PC-3 (cell line): ENCODE results near the gene PAPOLB.

Experiments used
- EZH2 ChIP-seq: fragments of 300-600 bp; sonication (generic); IDR thresholded peaks from one replicate; pipeline ENCODE4 v1.6.1; 2017; ENCODE audit warnings: antibody characterized with exemption, mild to moderate bottlenecking, low read length; ENCODE audit not compliant: unreplicated experiment
- TF ChIP-seq, protein P1 (sequence below): fragments of 300-600 bp; sonication (generic); conservative IDR thresholded peaks from 2 replicates; pipeline ENCODE4 v1.5.1; 2017; ENCODE audit warnings: antibody characterized with exemption, low read depth, mild to moderate bottlenecking, low read length

DNA sequence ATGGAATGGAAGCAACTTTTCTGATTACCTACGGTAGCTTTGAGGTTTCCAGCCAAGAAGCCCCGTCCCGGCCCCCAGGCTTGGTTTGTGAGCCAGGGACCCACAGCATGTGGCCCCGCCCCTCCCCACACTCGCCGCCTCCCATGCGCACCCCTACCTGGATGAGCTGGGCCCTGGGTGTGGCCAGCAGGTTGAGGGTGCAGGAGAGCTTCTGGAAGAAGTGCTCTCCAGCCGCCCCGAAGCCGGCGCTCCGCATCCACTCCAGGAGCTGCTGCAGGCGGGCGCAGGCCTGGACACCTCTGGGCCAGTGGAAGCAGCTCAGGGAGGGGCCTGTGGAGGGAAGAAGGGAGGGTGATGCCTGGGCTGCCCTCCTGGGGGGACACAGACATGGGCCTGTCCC lies 46.7 kb downstream of the PAPOLB start:
- TF ChIP-seq, protein P1, sequence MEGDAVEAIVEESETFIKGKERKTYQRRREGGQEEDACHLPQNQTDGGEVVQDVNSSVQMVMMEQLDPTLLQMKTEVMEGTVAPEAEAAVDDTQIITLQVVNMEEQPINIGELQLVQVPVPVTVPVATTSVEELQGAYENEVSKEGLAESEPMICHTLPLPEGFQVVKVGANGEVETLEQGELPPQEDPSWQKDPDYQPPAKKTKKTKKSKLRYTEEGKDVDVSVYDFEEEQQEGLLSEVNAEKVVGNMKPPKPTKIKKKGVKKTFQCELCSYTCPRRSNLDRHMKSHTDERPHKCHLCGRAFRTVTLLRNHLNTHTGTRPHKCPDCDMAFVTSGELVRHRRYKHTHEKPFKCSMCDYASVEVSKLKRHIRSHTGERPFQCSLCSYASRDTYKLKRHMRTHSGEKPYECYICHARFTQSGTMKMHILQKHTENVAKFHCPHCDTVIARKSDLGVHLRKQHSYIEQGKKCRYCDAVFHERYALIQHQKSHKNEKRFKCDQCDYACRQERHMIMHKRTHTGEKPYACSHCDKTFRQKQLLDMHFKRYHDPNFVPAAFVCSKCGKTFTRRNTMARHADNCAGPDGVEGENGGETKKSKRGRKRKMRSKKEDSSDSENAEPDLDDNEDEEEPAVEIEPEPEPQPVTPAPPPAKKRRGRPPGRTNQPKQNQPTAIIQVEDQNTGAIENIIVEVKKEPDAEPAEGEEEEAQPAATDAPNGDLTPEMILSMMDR, result no peak
- TF ChIP-seq EZH2, result no peak
